WI38 (cell line): ENCODE data around the gene ZC2HC1C.

Experiments
- H3K4me3 ChIP-seq: 2 replicates; pipeline ENCODE4 v1.5.1; 2011; ENCODE audit warnings: low read depth, mild to moderate bottlenecking, control low read depth, low read length
- TF ChIP-seq, protein P1 (sequence below): IDR thresholded peaks from 2 replicates; pipeline ENCODE4 v1.5.1; 2012; ENCODE audit warnings: low read depth, mild to moderate bottlenecking, control low read depth, low read length

Gene ZC2HC1C

GRCh38 chr14:75125617-75126016 is 56.2 kb downstream of the ZC2HC1C start:
- TF ChIP-seq, protein P1, sequence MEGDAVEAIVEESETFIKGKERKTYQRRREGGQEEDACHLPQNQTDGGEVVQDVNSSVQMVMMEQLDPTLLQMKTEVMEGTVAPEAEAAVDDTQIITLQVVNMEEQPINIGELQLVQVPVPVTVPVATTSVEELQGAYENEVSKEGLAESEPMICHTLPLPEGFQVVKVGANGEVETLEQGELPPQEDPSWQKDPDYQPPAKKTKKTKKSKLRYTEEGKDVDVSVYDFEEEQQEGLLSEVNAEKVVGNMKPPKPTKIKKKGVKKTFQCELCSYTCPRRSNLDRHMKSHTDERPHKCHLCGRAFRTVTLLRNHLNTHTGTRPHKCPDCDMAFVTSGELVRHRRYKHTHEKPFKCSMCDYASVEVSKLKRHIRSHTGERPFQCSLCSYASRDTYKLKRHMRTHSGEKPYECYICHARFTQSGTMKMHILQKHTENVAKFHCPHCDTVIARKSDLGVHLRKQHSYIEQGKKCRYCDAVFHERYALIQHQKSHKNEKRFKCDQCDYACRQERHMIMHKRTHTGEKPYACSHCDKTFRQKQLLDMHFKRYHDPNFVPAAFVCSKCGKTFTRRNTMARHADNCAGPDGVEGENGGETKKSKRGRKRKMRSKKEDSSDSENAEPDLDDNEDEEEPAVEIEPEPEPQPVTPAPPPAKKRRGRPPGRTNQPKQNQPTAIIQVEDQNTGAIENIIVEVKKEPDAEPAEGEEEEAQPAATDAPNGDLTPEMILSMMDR: no peak
- peak overlapping the region; percentile 62; the same call in 1 of the 2 replicates for H3K4me3 ChIP-seq

- TF ChIP-seq, protein P1: no peak
- H3K4me3 ChIP-seq: peak overlapping the region; percentile 62
Measured at GRCh38 chr14:75126121-75126544, 56.7 kb downstream of the ZC2HC1C start.

GRCh38 chr14:75126679-75127473 is 57.4 kb downstream of the ZC2HC1C start, which contains the start of gene NEK9:
NEK9 (minus strand) TSS chr14:75127048; CDS start chr14:75126921, 127 bp downstream.
- H3K4me3 ChIP-seq: peak within 1 kb of the TSS; percentile 62
- TF ChIP-seq, protein P1: no peak

- peak overlapping the region; percentile 62 for H3K4me3 ChIP-seq
Measured at GRCh38 chr14:75127474-75127820, 58.0 kb downstream of the ZC2HC1C start.

- TF ChIP-seq, protein P1: no peak
- H3K4me3 ChIP-seq: no peak overlapping the region
Measured at GRCh38 chr14:75127903-75128595, 58.6 kb downstream of the ZC2HC1C start.

GRCh38 chr14:75128596-75128990 is 59.2 kb downstream of the ZC2HC1C start:
- H3K4me3 ChIP-seq: no peak overlapping the region
- TF ChIP-seq, protein P1: no peak
